GM18858 (cell line): ENCODE measurements around the gene SH3RF3.
"Not testable (repeated sequence)": the region's sequence is repeated elsewhere in the genome, so short reads cannot be mapped to it uniquely, and the experiment has no call there.

Experiments
- ATAC-seq: cut with Tn5 transposase; IDR thresholded peaks from one replicate; pipeline ENCODE4 v1.9.1; 2021; ENCODE audit not compliant: unreplicated experiment

SH3RF3 gene

DNA sequence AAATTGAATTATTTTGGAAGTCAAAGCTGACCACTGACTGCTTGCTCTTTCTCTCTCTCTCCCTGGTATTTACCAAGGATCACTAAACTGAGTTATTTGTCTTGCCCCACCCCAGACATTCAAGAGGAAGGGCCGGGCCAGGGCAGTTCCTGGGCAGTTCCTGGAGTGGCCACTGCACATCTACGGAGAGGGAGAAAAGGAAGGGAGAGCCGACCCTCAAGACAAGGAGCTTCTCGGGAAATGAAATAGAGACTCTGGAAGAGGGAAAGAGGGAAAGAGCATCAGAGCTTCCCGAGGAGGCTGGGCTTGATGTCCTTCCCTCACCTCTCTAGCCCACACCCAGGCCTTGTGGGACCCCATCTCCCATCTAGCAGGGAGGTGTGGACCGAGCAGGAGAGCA is 401.7 kb downstream of the SH3RF3 start:
- no peak for ATAC-seq

- no peak for ATAC-seq
Observed at GRCh38 chr2:109531221-109531620, 402.2 kb downstream of the SH3RF3 start.

DNA sequence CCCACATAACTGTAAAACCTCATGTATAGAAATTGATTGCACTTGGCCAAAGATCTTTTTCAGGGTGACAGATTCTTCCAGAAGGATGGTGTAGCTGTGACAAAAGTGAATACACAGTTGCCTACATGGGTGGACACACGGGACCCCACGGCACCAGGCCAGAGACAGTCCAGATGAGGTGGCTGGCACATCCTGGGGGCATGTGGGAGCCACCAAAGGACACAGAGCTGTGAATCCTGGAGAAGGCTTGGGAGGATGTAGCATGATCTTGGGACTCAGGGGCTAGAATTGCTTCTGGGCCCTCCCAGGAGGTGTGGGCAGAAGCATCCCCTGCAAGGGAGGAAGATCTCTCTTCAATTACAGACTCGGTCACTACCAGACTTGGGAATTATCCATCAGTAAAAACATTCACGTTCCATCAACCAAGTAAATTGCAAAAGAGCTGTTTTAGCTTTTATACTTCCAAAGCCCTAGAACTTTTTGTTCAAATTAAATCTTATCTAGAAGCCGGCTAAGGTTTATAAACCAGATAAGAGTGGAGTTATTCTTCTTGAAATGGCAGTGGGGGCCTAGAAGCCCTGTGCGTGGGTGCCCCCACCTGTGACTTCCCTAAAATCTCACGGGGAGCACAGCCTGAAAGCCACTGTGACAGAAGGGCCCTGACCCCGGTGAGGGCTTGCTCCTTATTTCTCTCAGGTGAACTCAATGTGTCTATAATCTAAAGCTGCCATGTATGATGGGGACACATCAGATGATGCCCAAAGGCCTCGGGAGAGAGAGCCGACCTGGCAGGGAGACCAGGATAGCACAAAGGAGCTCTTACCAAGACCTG is 403.1 kb downstream of the SH3RF3 start:
- no peak for ATAC-seq

DNA sequence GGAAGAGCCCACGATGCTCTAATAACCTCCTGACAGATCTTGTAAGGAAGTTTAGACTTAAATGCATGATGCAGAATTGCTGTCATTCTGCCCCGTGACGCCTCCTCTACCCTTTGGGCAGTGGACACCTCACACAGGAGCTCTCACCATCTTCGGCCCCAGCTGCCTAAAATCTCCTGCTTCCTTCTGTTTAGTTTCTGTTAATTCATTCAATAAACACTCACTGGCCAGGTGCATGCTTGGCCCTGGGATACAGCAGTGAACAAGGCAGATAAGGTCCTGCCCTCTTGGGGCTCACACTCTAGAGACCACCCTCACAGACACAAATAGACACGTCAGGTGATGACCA is 403.7 kb downstream of the SH3RF3 start:
- ATAC-seq, result no peak

- no peak for ATAC-seq
Observed at GRCh38 chr2:109533823-109534222, 404.8 kb downstream of the SH3RF3 start.

DNA sequence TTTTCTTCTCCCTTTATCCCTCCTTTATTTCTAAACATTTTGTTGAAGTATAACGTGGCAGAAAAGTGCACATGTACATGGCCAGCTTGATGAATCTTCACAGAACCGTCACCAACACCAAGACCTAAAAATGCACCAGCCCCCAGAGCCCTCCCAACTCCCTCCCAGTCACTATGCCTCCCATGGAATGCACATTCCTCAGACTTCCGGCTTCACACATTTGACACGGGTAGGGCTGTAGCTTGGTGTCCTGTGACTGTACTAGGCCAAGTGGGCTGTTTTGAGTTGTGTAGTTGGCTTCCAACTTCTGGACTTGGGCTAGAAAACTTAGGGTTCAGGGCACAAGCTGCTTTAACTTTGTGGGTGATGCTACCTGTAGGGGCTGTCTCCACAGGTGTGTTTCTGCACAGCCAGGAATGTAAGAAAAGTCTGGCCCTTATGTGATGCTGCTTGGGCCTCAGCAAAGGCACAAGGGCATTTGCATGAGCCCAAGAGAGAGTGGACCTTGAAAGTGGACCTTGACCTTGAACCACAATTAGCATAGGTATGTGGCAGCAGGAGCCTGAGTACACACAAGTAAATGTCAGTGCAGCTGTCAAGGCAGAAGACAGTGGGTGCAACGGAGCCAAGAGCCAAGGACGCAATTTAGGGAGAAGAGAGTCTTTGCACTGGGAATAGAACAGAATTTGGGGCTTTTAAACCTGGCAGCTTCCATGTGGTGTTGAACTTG is 406.4 kb downstream of the SH3RF3 start:
- ATAC-seq, result no peak

- ATAC-seq, result not testable (repeated sequence)
Observed at GRCh38 chr2:109536556-109536955, 407.6 kb downstream of the SH3RF3 start.

- no peak for ATAC-seq
Observed at GRCh38 chr2:109537565-109538222, 408.7 kb downstream of the SH3RF3 start.

DNA sequence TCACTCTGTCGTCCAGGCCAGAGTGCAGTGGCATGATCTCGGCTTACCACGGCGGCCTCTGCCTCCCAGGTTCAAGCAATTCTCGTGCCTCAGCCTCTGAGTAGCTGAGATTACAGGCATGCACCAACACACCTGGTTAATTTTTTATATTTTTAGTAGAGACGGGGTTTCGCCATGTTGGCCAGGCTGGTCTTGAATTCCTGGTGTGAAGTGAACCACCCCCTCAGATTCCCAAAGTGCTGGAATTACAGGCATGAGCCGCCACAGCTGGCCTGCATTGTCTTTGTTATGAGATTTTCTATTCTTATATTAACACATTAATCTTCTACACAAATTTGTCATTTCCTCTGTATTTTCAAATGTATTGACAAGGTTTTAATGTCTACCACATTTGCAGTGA is 409.5 kb downstream of the SH3RF3 start:
- ATAC-seq, result no peak

- no peak for ATAC-seq
Observed at GRCh38 chr2:109542384-109542783, 413.4 kb downstream of the SH3RF3 start.

DNA sequence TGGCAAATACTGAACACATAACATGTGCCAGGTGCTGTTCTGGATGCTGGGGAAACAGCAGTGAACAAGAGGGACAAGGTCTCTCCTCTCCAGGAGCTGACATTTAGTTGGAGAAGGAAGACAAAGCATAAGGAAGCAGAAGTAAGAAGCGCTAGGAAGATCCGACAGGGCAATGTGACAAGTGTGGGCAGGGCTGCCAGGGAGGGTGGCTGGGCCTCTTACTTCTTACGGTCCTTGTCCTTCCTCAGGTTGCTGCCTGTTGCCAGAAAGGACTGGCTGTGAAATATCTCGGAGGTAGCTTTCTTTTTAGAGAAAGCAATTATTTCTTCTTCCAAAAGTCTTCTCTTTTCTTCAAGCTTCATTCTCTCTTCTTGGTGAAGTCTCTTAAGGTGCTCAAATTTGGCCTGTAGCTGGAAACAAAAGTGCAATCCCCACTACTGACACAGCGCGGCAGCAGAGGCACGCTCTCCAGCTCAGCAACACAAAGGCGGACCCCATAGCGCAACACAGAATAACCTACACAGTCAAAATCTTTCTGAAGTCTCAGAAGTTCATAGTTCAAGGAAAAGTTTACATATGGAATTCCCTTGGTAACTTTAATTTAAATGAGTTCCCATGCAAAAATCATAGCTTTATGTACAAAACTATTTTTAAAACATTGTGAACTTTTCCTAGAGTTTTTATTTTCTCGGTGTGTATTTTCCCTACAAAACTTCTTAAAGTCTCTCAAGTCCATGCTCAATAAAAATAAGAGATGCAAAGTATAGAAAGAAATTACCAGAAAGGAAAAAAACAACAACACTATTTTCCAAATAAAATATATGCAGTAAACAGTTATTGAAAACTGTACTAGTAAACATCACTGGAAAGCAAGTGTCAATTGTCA is 417.1 kb downstream of the SH3RF3 start:
- ATAC-seq, result no peak

- no peak for ATAC-seq
Observed at GRCh38 chr2:109547280-109547679, 418.3 kb downstream of the SH3RF3 start.

DNA sequence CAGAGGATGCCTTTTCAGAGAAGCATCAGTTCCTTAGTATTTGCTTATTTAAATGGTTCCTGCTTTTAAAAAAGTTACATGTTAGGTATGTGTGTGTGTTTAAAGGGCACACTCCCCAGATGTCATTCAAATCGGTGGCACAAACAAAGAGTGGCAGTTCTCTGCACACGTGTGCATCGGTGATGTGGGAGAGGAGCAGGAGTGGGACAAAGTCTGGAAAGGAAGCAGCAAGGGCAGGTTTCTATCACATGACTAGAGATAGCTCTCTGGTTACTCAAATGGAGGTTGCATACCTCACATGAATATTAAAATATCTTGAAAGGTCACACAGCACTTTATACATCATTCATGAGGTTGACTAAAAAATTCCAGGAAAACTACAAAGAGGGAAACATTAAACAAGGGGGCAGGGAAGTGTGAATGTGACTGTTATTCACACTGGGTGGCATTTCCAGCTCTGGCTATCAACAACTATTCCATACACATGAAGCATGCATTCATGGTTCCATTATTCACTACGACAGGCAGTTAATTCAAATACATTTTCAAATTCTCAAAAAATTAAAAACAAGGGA is 420.1 kb downstream of the SH3RF3 start:
- ATAC-seq, result no peak
